GM18951 (cell line): ENCODE results near the gene SMAP1.

ENCODE experiments used
- POLR2A ChIP-seq: IDR thresholded peaks from 4 replicates; pipeline ENCODE4 v1.6.1; 2011; ENCODE audit warnings: mild to moderate bottlenecking; ENCODE audit not compliant: insufficient read length, insufficient read depth; ENCODE audit errors: extremely low read depth
- in situ Hi-C: fragments of 300-500 bp; cut with MboI; formaldehyde crosslinking; loops from one replicate; pipeline ENCODE4 v1.12.0; 2022; ENCODE audit warnings: low sequenced_read_pairs, mixed read lengths, inconsistent platforms; ENCODE audit not compliant: unreplicated experiment

The SMAP1 gene

DNA sequence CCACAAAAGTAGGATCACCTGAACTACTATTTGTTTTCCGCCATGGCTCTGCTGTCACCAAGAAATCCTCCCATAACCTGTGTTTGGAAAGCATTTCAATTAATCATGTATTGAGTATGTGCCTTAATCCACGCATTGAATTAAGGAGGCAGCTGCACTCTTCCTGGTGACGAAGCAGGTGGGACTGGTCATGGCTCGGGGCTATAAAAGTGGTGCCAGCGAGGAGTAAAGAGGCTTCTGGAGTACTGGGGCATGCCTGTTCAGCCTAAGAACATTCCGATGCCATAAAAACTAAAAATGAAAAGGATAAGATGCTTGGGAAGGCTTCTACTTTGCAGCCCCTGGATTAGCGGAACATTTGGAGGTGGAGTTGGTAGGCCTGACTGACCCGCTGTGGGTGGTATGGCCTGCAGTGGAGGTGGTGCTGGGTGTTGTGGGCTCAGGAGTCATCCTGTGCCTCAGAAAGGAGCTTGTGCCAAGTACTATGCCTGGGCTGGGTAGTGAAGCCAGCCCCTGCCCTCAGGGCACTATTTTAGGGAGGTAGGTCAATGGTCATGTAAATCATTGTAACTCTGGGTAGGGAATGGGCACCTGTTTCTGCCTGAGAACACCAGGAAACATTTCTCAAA, 178.6 kb downstream of the SMAP1 start:
- in situ Hi-C loops, result no loop called here
- TF ChIP-seq POLR2A, result no peak

DNA sequence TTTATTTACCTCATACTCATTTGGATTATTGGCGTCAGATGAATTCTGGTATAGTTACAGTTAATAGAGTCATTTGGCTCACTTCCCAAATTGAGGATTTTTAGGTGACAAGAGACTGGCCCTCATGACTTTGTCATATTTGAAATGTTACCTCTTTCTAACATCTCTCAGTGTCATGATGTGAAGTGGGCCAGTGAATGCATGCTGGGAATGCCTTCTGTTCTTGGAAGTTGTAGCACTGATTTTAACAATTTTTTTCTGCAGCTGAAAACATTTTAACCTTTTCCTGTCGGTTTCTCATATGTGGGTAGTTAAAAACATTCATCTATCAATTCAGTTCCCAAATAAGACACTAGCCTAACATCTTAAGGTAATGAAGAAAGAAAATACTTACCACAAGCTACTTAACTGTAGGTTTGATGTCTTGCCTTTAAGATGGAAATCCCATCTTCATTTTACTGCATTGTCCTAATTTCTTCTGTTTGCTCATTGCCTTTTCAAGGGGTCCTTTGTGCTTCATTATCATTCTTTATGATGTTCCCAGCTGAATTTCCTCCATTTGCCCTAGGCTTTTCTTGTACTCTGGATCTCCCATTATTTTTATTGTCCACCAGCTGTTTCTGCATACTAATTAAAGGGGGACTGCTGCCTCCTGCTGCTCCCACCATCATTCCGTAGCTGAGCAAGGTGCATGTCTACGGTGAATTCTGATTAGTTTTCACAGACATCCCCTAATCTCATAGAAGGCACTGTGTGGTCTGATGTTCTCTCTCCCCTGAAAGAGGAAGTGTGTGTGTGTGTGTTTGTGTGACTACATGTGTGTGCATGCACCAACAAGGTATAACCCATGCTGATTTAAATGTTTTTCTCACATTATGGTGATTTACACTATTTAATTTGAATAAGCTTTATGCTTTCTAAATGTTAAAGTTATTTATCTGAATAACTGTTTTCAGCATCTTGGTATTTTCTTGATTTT, 179.7 kb downstream of the SMAP1 start:
- in situ Hi-C loops, result no loop called here
- no peak for TF ChIP-seq POLR2A

DNA sequence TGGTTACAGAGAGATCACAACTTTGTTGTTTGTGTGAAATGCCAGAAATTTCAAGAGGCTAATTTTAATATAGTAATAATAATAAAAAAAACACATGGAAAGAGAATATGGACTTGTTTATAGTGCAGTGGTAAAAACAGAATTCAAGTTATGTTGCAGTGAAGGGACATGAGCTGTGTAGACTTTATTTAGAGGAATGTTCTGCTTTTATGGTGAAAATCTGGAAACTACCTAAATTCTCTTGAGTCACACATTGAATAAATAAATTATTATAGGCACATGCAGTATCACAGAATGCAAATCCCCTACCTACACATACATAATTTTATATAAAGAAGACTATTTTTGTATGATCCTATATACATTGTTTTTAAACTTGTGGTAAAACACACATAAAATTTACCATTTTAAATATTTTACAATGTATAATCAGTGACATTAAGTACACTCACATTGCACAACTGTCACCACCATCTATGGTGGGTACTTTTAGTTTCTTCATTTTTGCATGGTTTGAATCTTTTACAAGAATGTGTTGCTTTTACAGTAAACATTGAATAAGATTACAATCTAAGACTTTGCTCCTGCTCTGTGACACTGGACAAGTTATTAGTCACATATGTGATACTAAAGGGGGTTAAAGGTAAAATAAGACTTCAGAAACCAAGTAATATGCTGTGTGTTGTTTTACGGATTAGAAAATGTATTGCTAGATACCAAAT, 181.8 kb downstream of the SMAP1 start:
- no peak for TF ChIP-seq POLR2A
- in situ Hi-C loops, result no loop called here

DNA sequence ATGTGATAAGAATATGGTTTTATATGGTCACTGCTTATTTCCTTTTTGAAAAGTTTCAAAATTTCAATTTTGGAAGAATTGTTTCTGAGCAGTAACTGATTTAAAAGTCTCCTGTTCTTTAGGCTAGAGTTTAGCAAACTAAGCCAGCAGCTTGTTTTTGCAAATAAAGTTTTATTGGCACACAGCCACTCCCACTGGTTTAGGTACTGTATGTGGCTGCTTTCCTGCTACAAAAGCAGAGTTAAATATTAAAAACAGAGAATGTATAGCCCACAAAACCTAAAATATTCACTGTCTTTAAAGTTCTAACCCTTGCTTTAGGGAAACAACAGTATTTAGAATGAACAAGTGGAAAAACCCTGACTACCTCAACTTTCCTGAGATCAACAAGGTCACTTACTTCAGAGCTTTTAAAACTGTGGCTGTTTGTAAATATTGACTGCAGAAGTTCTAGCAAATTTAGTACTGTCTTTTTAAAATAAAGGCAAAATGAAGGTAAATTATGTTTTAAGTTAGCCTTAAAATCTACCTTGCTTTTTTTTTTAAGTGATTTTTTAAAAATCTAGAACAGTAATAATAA, 185.1 kb downstream of the SMAP1 start:
- in situ Hi-C loops, result no loop called here
- no peak for TF ChIP-seq POLR2A

DNA sequence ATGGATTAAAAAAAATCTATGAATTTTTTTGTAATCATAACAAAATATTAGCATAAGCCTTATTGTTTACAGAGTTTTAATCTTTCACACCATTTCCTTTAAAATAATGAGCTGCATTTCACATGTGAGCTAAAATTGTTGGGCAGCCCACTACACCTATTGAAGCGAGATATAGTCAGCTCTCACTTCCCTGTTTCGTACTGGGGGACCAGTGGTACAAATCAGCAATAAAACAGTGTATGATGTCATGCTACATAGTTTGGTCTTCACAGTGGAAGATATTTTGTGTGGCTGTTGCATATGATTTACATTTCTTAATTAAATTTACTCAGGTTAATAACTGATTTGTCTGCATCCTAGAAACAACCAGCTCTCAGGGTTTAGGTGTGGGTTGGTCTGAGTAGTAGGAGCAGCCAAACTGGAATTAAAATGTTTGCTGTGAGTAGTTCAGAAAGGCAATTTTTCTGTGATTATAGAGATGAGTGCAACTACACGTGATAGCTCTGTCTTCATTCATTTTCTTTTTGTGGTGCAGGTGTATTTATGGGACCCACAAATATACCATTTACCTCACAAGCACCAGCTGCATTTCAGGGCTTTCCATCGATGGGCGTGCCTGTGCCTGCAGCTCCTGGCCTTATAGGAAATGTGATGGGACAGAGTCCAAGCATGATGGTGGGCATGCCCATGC, 189.8 kb downstream of the SMAP1 start:
- TF ChIP-seq POLR2A, result no peak
- in situ Hi-C loops, result no loop called here

DNA sequence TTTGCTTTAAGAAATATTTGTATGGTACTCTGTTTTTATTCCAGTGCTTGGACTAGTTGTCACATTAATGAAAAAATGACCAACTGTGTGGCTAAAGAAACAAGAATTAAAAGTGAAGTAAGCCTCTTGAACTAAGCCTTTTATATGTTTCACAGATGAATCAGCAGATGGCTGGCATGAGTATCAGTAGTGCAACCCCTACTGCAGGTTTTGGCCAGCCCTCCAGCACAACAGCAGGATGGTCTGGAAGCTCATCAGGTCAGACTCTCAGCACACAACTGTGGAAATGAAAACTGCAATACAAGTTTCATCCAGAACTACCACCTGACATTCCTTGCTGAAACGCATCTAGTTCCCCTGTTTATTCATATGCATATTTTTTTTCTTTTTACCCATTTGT, 192.4 kb downstream of the SMAP1 start:
- TF ChIP-seq POLR2A, result no peak
- in situ Hi-C loops, result no loop called here

DNA sequence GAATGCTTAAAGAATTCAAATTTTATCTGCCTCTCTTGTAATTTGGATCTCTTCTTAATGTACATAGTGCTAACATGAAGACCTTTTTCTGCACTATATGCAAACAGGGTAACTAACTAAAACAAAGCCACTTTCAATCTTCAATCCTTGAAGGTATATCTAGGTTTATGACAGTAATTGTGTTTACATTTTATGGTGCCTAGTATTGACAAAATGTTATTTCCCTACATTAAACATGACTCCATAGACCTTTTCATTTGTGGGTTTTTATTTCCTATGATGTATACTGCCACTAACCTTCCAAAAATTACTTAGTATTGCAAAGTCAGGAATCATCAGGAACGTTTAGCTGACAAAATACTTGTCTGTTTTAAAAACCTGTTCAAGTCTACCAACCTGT, 193.2 kb downstream of the SMAP1 start:
- no peak for TF ChIP-seq POLR2A
- in situ Hi-C loops, result no loop called here

DNA sequence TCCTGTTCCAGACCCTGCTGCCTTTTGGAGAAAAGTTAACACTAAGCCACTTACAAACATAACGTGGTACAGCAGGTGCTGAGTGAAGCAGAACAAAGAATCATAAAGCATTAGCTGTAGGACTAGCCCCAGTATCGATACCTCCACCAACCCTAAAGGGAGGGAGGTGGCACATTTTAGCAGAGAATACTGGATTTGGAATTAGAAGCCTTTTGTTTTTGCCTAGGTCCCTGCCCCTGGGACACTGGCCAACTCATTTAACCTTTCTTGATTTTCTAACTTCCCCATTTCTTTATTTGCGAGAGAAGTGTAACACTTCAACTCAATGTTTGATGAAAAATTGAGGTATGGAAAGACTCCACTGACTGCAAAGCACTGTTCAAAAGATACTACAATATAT, 195.7 kb downstream of the SMAP1 start:
- in situ Hi-C loops, result no loop called here
- no peak for TF ChIP-seq POLR2A

DNA sequence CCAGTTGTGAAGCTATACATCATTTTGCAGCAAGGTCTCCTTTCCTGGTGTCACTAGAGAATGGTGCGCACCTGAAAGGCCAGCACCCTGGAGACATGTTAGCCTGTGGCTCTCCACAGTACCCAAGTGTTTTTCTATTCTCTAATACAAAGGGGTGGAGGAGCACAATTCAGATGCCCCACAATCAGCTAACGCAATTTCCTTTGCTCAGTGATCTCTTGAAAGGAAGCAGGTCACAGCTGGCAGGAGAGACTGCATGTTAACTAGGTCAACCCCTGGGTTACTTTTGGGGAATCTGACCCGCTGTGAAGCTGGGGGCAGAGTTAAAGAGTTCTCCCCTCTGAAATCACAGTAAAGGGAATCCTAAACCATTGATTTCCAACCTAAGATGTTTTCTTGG, 196.7 kb downstream of the SMAP1 start:
- in situ Hi-C loops, result no loop called here
- no peak for TF ChIP-seq POLR2A

DNA sequence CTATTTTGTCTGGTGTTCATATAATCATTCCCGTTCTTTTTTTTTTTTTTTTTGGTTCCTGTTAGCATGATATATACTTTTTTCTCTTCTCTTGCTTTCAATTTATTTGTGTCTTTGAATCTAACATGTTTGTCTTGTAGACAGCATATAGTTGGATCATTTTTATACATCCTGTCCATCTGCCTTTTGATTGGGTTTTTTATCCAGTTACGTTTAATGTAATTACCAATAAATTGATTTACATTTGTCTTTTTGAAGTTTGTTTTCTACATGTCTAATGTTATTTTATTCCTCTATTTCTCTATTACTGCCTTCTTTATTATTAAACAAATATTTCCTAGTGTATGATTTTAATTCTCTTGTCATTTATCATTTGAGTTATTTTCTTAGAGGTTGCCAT, 204.8 kb downstream of the SMAP1 start:
- no peak for TF ChIP-seq POLR2A
- in situ Hi-C loops, result no loop called here

DNA sequence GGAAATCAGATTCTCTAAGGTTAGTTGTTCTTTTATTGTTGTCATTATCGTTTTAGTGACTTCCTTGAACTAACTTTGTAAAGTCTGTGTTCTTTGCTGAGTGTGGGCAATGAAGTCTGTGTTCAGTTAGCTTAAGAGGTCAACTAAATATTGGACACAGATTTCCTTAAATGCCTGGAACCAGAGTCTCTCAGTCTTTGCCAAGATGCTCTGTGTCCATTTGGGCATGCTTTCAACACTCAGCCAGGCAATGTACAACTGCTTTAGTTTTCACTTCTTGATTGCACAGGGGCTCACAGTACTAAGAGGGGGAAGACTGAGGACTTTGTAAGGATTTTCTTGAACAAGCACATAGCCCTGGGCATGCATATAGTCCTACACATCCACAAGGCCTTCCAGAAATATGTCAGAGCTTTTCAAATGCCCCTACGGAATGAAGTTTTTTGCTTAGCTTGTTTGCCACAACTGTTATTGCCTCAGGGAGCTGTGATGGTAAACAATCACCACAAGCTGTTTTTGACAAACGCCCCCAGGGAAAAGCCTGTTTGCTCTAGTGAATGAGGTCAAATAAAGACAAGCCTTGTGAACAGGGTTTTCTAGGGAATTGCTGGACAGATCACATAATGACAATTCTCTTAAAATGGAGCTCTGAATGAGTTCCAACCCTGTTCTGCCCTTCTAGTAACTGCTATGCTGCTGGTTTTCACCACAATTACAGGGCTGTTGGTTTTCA, 206.7 kb downstream of the SMAP1 start:
- TF ChIP-seq POLR2A, result no peak
- in situ Hi-C loops, result no loop called here

DNA sequence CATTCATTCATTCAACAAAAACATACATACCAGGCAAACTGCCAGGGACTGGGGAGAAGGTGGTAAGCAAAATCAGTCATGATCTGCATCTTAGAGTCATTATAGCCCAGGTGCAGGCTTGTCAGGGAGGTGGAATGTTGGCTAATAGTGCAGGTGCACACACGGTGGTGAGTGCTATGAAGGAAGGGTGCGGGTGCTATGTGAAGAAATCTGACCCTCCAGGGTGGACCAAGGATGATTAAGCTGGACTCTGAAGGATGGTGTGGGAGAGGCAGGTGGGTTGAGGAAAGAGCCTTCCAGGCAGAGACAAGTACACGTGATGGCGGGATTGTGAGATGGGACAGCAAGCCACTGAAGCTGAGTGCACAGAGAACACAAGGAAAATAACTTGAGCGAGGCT, 211.8 kb downstream of the SMAP1 start:
- TF ChIP-seq POLR2A, result no peak
- in situ Hi-C loops, result no loop called here
